Peyer's patch (tissue), 4 donors: ENCODE measurements around the gene FEV.

Experiments used
- CTCF ChIP-seq, 6 experiments: fragments of 450-650 bp in 4 of 6; fragments of 200-600 bp in 2 of 6; sonication (generic) in 1 of 6; IDR thresholded peaks; one replicate each; pipeline ENCODE4 v1.5.1; 2017 to 2019; ENCODE audit warnings: antibody characterized with exemption in 6 of 6, mild to moderate bottlenecking in 3 of 6, moderate library complexity in 1 of 6
- POLR2A ChIP-seq, 2 donors: fragments of 450-650 bp; IDR thresholded peaks; one replicate each; pipeline ENCODE4 v1.5.1; 2017; ENCODE audit warnings: antibody characterized with exemption in 2 of 2, mild to moderate bottlenecking in 2 of 2, moderate library complexity in 2 of 2

- TF ChIP-seq CTCF (IDR thresholded peaks at IDR 0.05), result no peak
- no peak for TF ChIP-seq POLR2A (IDR thresholded peaks at IDR 0.05)
Observed at GRCh38 chr2:219001100-219001576, 16.2 kb upstream of the FEV start.
